Stimulated activated CD4-positive, alpha-beta T cell treated with anti-CD3 and anti-CD28 coated beads, Interleukin-12 subunit alpha, Interleukin-12 subunit beta, amount 100 ng/mL, for 4 hours (primary cell): ENCODE data around the gene NPHS1.
A peak's percentile ranks its signal among the peaks of the same experiment; 100 is the strongest.
"Not testable (repeated sequence)": the region's sequence is repeated elsewhere in the genome, so short reads cannot be mapped to it uniquely, and the experiment has no call there.

Experiments used
- DNase-seq: peaks from one replicate; pipeline ENCODE4 v3.0.0-alpha.2; 2020

The NPHS1 gene

GRCh38 chr19:35872180-35872579, 19.9 kb upstream of the NPHS1 start:
- DNase-seq, result no peak

GRCh38 chr19:35871611-35872010, 19.3 kb upstream of the NPHS1 start:
- DNase-seq, result no peak

GRCh38 chr19:35870798-35871197, 18.5 kb upstream of the NPHS1 start:
- no peak for DNase-seq

- DNase-seq, result not testable (repeated sequence)
Measured at GRCh38 chr19:35870124-35870736, 17.9 kb upstream of the NPHS1 start.

- peak; percentile 77 for DNase-seq
Measured at GRCh38 chr19:35869327-35870123, 17.2 kb upstream of the NPHS1 start.

GRCh38 chr19:35868823-35869326, 16.6 kb upstream of the NPHS1 start:
- DNase-seq, result no peak

- DNase-seq, result peak; percentile 76
Measured at GRCh38 chr19:35868172-35868822, 16.0 kb upstream of the NPHS1 start, which contains the start of gene APLP1. APLP1 (plus strand) TSS chr19:35868574; CDS start chr19:35868637, 63 bp downstream.

- DNase-seq, result no peak
Measured at GRCh38 chr19:35863018-35863417, 10.7 kb upstream of the NPHS1 start.

- no peak for DNase-seq
Measured at GRCh38 chr19:35862528-35862927, 10.2 kb upstream of the NPHS1 start.

- no peak for DNase-seq
Measured at GRCh38 chr19:35861640-35862160, 9.4 kb upstream of the NPHS1 start.

GRCh38 chr19:35860818-35861639, 8.7 kb upstream of the NPHS1 start:
- no peak for DNase-seq

- no peak for DNase-seq
Measured at GRCh38 chr19:35860436-35860817, 8.1 kb upstream of the NPHS1 start.

GRCh38 chr19:35859414-35859813, 7.1 kb upstream of the NPHS1 start:
- DNase-seq, result no peak

GRCh38 chr19:35858311-35858710, 6.0 kb upstream of the NPHS1 start:
- no peak for DNase-seq

- peak; percentile 32 for DNase-seq
Measured at GRCh38 chr19:35856546-35857149, 4.3 kb upstream of the NPHS1 start, which contains the start of gene KIRREL2. KIRREL2 (plus strand) TSS chr19:35856911; CDS start chr19:35857120, 209 bp downstream.

GRCh38 chr19:35853038-35853756, 893 bp upstream of the NPHS1 start:
- no peak for DNase-seq

GRCh38 chr19:35851213-35852028, 883 bp downstream of the NPHS1 start:
- no peak for DNase-seq

GRCh38 chr19:35848919-35849505, 3.3 kb downstream of the NPHS1 start:
- DNase-seq, result no peak

GRCh38 chr19:35848486-35848885, 3.8 kb downstream of the NPHS1 start:
- DNase-seq, result no peak

- no peak for DNase-seq
Measured at GRCh38 chr19:35847911-35848310, 4.4 kb downstream of the NPHS1 start.
